ENCODE measurements around the gene UBE2B.

The UBE2B gene

GRCh38 chr5:134411228-134411545 lies 39.8 kb downstream of the UBE2B start:
- no peak for TF ChIP-seq CTCF (IDR thresholded peaks at IDR 0.05)

GRCh38 chr5:134411546-134412266 lies 40.3 kb downstream of the UBE2B start, which contains the start of gene CDKN2AIPNL:
Gene CDKN2AIPNL (minus strand): TSS chr5:134411881. CDS start chr5:134411854, 27 bp downstream.
- peak; percentile 90 for TF ChIP-seq CTCF (IDR thresholded peaks at IDR 0.05)

DNA sequence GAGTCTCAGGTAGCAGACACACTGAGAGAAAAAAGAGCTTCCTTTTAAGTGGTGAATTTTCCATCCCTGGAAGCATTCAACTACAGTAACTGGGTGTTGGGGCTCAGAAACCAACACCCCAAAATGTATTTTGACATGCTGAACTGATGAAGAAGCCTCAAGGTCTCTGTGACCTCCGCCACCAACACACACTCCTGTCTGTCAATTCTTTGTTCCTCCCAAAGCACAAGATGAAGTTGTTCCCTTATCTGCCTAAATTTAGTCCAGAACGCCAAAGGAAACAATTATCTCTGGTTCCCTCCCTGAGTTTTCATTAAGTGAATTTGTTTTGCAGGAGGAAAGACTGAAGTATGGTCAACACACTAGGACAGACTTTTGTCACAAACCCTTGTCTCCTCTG lies 41.7 kb downstream of the UBE2B start:
- no peak for TF ChIP-seq CTCF (IDR thresholded peaks at IDR 0.05)

DNA sequence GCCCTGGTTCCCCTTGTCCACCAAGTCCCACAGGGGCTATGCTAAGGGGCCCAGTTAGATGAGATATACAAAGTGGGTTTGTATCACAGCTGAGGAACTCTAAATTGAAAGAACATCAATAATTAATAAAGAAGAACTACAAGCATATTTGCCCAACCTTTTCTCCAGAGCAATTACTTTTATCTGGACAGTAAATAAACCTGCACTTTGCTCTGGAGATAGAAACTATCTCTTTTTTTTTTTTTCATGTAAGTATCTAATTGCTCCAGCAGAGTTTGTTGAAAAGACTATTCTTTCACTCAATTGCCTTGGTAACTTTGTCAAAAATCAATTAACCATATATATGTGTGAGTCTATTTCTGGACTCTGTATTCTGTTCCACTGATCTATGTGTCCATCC lies 46.3 kb downstream of the UBE2B start:
- no peak for TF ChIP-seq CTCF (IDR thresholded peaks at IDR 0.05)

GRCh38 chr5:134418958-134419357 lies 47.6 kb downstream of the UBE2B start:
- no peak for TF ChIP-seq CTCF (IDR thresholded peaks at IDR 0.05)

GRCh38 chr5:134420343-134420742 lies 49.0 kb downstream of the UBE2B start:
- no peak for TF ChIP-seq CTCF (IDR thresholded peaks at IDR 0.05)

DNA sequence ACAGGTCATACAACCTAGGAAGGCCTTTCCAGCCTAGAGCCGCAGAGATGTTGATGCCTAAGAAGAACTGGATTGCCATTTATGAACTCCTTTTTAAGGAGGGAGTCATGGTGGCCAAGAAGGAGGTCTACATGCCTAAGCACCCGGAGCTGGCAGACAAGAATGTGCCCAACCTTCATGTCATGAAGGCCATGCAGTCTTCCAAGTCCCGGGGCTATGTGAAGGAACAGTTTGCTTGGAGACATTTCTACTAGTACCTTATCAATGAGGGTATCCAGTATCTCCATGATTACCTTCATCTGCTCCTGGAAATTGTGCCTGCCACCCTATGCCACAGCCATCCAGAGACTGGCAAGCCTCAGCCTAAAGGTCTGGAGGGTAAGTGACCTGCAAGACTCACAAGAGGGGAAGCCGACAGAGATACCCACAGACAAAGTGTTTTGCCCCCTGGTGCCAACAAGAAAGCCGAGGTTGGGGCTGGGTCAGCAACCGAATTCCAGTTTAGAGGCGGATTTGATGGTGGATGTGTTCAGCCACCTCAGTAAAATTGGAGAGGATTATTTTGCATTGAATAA lies 51.5 kb downstream of the UBE2B start:
- no peak for TF ChIP-seq CTCF (IDR thresholded peaks at IDR 0.05)

Data from LNCAP (cell line).